ENCODE measurements around the gene FNDC3B. TPM values are rescaled to one million over a fixed set of nuclear protein-coding genes. Genes with fewer than 3 reads are reported as not detected.

FNDC3B gene
- total and polyA plus RNA-seq, 2 donors (not counting 1 experiment from before 2014, with no cell fraction given), result 1.2 to 9.2 TPM

DNA sequence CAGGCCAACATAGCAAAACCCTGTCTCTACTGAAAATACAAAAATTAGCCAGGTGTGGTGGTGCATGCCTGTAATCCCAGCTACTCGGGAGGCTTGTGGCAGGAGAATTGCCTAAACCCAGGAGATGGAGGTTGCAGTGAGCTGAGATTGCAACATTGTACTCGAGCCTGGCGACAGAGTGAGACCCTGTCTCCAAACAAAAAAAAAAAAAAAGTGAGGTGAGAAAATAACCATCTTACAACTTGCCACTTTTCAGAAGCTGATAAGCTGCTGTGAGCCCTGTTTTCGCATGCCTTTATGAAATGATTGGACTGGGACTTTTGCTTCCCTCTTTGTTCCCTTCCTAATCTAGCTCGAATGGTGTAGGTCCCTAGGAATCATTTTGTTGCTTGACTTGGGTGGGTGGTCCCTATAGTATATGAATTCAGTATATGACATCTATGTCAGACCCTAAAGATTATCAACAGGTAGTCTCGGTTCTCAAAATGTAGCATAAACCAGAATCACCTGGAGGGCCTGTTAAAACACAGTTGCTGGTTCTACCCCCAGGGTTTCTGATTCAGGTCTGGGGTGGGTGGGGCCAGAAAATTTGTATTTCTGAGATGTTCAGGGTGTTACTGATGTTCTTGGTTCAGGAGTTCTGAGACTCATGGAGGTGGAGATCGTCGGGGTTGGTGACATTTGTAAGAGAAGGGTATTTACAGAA is 107.9 kb downstream of the FNDC3B start:
- H3K4me2 ChIP-seq (replicated peaks; ENCODE audit: low read depth, low read length, poor library complexity, severe bottlenecking), result no peak overlapping the region
- ATAC-seq (ENCODE audit: low read depth) (no peak), DNase-seq (no peak)
- H4K20me1 ChIP-seq (ENCODE audit: control insufficient read depth, insufficient read depth, low read length, poor library complexity, severe bottlenecking), result no peaks in the 10 kb centered on the region
- H3K27me3 Mint-ChIP-seq, result peaks cover 11% of the 10 kb centered on the region
- peaks cover 20% of the 10 kb centered on the region for H3K4me1 Mint-ChIP-seq
- TF ChIP-seq EZH2 (IDR thresholded peaks at IDR 0.05; ENCODE audit: borderline replicate concordance, insufficient read depth, low read depth, low read length, poor library complexity, severe bottlenecking), result no peak
- TF ChIP-seq, protein P1, sequence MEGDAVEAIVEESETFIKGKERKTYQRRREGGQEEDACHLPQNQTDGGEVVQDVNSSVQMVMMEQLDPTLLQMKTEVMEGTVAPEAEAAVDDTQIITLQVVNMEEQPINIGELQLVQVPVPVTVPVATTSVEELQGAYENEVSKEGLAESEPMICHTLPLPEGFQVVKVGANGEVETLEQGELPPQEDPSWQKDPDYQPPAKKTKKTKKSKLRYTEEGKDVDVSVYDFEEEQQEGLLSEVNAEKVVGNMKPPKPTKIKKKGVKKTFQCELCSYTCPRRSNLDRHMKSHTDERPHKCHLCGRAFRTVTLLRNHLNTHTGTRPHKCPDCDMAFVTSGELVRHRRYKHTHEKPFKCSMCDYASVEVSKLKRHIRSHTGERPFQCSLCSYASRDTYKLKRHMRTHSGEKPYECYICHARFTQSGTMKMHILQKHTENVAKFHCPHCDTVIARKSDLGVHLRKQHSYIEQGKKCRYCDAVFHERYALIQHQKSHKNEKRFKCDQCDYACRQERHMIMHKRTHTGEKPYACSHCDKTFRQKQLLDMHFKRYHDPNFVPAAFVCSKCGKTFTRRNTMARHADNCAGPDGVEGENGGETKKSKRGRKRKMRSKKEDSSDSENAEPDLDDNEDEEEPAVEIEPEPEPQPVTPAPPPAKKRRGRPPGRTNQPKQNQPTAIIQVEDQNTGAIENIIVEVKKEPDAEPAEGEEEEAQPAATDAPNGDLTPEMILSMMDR (IDR thresholded peaks at IDR 0.05), result no peak
- no peaks in the 10 kb centered on the region for H3K9me3 Mint-ChIP-seq (ENCODE audit: insufficient read depth)
- H3K4me3 ChIP-seq (ENCODE audit: control extremely low read depth in 1 of 5, extremely low read depth in 1 of 5, insufficient read depth in 1 of 5, low read depth in 2 of 5, low read length in 4 of 5), result no peak overlapping the region
- no peak overlapping the region for H3K27ac ChIP-seq (ENCODE audit: low read length in 2 of 2)
- 100% methylated on average over 1 of the region's 8 CpGs for WGBS (ENCODE audit: insufficient coverage)
- H3K9ac ChIP-seq (ENCODE audit: low read length), result no peak overlapping the region
- H2AFZ ChIP-seq (ENCODE audit: insufficient read depth, low read depth, low read length, poor library complexity, severe bottlenecking), result no peak overlapping the region
- no peak overlapping the region for H3K4me3 Mint-ChIP-seq
- no peaks in the 10 kb centered on the region for H3K79me2 ChIP-seq (ENCODE audit: control insufficient read depth, insufficient read depth, low read length)
- H3K9me3 ChIP-seq (ENCODE audit: control extremely low read depth in 1 of 3, control insufficient read depth in 2 of 3, insufficient read depth in 1 of 3, low read length in 2 of 3), result no peaks in the 10 kb centered on the region
- no peaks in the 10 kb centered on the region for H3K36me3 ChIP-seq (replicated peaks in 1 of 2; ENCODE audit: control extremely low read depth in 1 of 2, control insufficient read depth in 1 of 2, extremely low read depth in 1 of 2, insufficient read depth in 2 of 2, low read length in 1 of 2)
- intact Hi-C loops (cut with micrococcal nuclease), result no loop called here
- ChIA-PET POLR2A (no interaction called here), CTCF (no interaction called here)
- H3K27me3 ChIP-seq (replicated peaks in 1 of 4; ENCODE audit: control extremely low read depth in 1 of 4, control insufficient read depth in 3 of 4, insufficient read depth in 4 of 4, low read length in 3 of 4), result peaks cover 0 to under 1% (median 0%) of the 10 kb centered on the region in 4 experiments
- H3K4me1 ChIP-seq (ENCODE audit: control insufficient read depth in 2 of 2, insufficient read depth in 2 of 2, low read length in 2 of 2), result peaks cover 7 to 14% of the 10 kb centered on the region in 2 donors
- H3K27ac Mint-ChIP-seq, result no peak overlapping the region

- Histone ChIP-seq H4K20me1 (ENCODE audit: control insufficient read depth, insufficient read depth, low read length, poor library complexity, severe bottlenecking) (no peaks in the 10 kb centered on the region), H3K27ac (ENCODE audit: low read length in 2 of 2) (no peak overlapping the region), H3K9ac (ENCODE audit: low read length) (no peak overlapping the region), H3K9me3 (ENCODE audit: control extremely low read depth in 1 of 3, control insufficient read depth in 2 of 3, insufficient read depth in 1 of 3, low read length in 2 of 3) (no peaks in the 10 kb centered on the region), H3K27me3 (replicated peaks in 1 of 4; ENCODE audit: control extremely low read depth in 1 of 4, control insufficient read depth in 3 of 4, insufficient read depth in 4 of 4, low read length in 3 of 4) (no peaks in the 10 kb centered on the region), H3K79me2 (ENCODE audit: control insufficient read depth, insufficient read depth, low read length) (no peaks in the 10 kb centered on the region), H2AFZ (ENCODE audit: insufficient read depth, low read depth, low read length, poor library complexity, severe bottlenecking) (no peak overlapping the region), H3K36me3 (replicated peaks in 1 of 2; ENCODE audit: control extremely low read depth in 1 of 2, control insufficient read depth in 1 of 2, extremely low read depth in 1 of 2, insufficient read depth in 2 of 2, low read length in 1 of 2) (no peaks in the 10 kb centered on the region), H3K4me1 (ENCODE audit: control insufficient read depth in 2 of 2, insufficient read depth in 2 of 2, low read length in 2 of 2) (peaks cover 0 to 4% of the 10 kb centered on the region in 2 donors), H3K4me2 (replicated peaks; ENCODE audit: low read depth, low read length, poor library complexity, severe bottlenecking) (no peak overlapping the region), H3K4me3 (ENCODE audit: control extremely low read depth in 1 of 5, extremely low read depth in 1 of 5, insufficient read depth in 1 of 5, low read depth in 2 of 5, low read length in 4 of 5) (no peak overlapping the region)
- TF ChIP-seq EZH2 (IDR thresholded peaks at IDR 0.05; ENCODE audit: borderline replicate concordance, insufficient read depth, low read depth, low read length, poor library complexity, severe bottlenecking), result no peak
- TF ChIP-seq, protein P1 (IDR thresholded peaks at IDR 0.05), result no peak
- no peak for DNase-seq
- intact Hi-C loops (cut with micrococcal nuclease), result no loop called here
- ChIA-PET CTCF (no interaction called here), POLR2A (no interaction called here)
- Mint-ChIP-seq H3K4me1 (peaks cover 11% of the 10 kb centered on the region), H3K9me3 (ENCODE audit: insufficient read depth) (no peaks in the 10 kb centered on the region), H3K27me3 (peaks cover 19% of the 10 kb centered on the region), H3K4me3 (no peak overlapping the region), H3K27ac (no peak overlapping the region)
- ATAC-seq (ENCODE audit: low read depth), result no peak
- WGBS (ENCODE audit: insufficient coverage), result no CpG with 5 or more reads among the region's 2 CpGs
These were observed 108.9 kb downstream of the FNDC3B start for GRCh38 chr3:172148241-172148640.

Measured in B cell (primary cell).